Aorta (tissue), 5 donors: Measurements from ENCODE around the gene ABCA12. TPM values are rescaled to one million over a fixed set of nuclear protein-coding genes. Genes with fewer than 3 reads are reported as not detected.
A peak's percentile ranks its signal among the peaks of the same experiment; 100 is the strongest.
"Not testable (repeated sequence)": the region's sequence is repeated elsewhere in the genome, so short reads cannot be mapped to it uniquely, and the experiment has no call there.

Experiments
- ATAC-seq: fragments of 200-7000 bp; cut with Tn5 transposase; one replicate; pipeline ENCODE4 v1.9.1; 2022; ENCODE audit warnings: moderate library complexity; ENCODE audit not compliant: low FRiP score
- DNase-seq, 2 donors: peaks; one replicate each; pipeline ENCODE4 v3.0.0-alpha.2; 2020
- H3K27ac ChIP-seq, 2 donors: one replicate each; pipeline ENCODE4 v1.5.1; 2013; ENCODE audit warnings: low read length in 2 of 2, mild to moderate bottlenecking in 2 of 2, moderate library complexity in 2 of 2, control low read depth in 1 of 2, inconsistent platforms in 1 of 2, low read depth in 1 of 2
- H3K27me3 ChIP-seq, 2 donors: one replicate each; pipeline ENCODE4 v1.6.1; 2013; ENCODE audit warnings: control low read depth in 1 of 2, low read length in 1 of 2, mild to moderate bottlenecking in 1 of 2, moderate library complexity in 1 of 2; ENCODE audit not compliant: insufficient read depth in 2 of 2, control insufficient read depth in 1 of 2
- H3K36me3 ChIP-seq, 2 donors: one replicate each; pipeline ENCODE4 v1.6.1; 2013; ENCODE audit warnings: control low read depth in 1 of 2, low read length in 1 of 2, mild to moderate bottlenecking in 1 of 2; ENCODE audit not compliant: insufficient read depth in 2 of 2, control insufficient read depth in 1 of 2
- H3K4me1 ChIP-seq, 2 donors: one replicate each; pipeline ENCODE4 v1.6.1; 2013; ENCODE audit warnings: low read length in 2 of 2, control low read depth in 1 of 2, mild to moderate bottlenecking in 1 of 2, moderate library complexity in 1 of 2; ENCODE audit not compliant: insufficient read depth in 2 of 2, control insufficient read depth in 1 of 2
- H3K4me3 ChIP-seq, 2 donors: one replicate each; pipeline ENCODE4 v1.5.1; 2013; ENCODE audit warnings: low read length in 2 of 2, control low read depth in 1 of 2, mild to moderate bottlenecking in 1 of 2
- H3K9me3 ChIP-seq: one replicate; pipeline ENCODE4 v1.6.1; 2013; ENCODE audit warnings: mild to moderate bottlenecking, low read length; ENCODE audit not compliant: control insufficient read depth
- WGBS, 2 donors: extraction: QIAGEN DNeasy Blood & Tissue Kit; methylation state at CpG; one replicate each; pipeline ENCODE4 v1.1.7; 2013; 5-methylcytosine and 5-hydroxymethylcytosine counted together
- intact Hi-C, 2 donors: fragments of 100-400 bp; cut with DNase I; formaldehyde crosslinking; loops; one replicate each; pipeline versions ENCODE4 v1.14.2 to v1.15.0; 2022
- long read RNA-seq, 2 donors: library from polyadenylated mRNA; unstranded; transcript quantifications; one replicate each; pipeline ENCODE4 v2.0.0, GENCODE V29; 2020 to 2021
- polyA plus RNA-seq, 2 donors: library from polyadenylated mRNA; stranded (reverse); fragments of 200-250 nt; gene quantifications; one replicate each; pipeline ENCODE4 v1.2.3, GENCODE V29; 2013
- total RNA-seq, 2 donors: library from RNA; stranded (reverse); fragmentation: NEBNext Ultra II Directional; extraction: Animal tissue kit (Norgen Biotek cat#: 25700); gene quantifications; one replicate each; pipeline ENCODE4 v1.2.1, GENCODE V29; 2021
- donor health status: healthy with polysubstance abuse.
- donor health status: Bipolar disorder and iron deficiency.
- donor health status: DM: no; HTN: no; CAD: no.
- donor health status: DM: no; HTN: no; CAD: no.
- donor health status: DM: yes; HTN: yes; CAD: no.

Gene ABCA12
- total RNA-seq = not detected
- polyA plus RNA-seq = not detected
- long read RNA-seq, donor 1 = 0 reads
- long read RNA-seq, donor 2 = 0 reads

GRCh38 chr2:215138479-215138878 is at the start of gene ABCA12:
Gene ABCA12, minus strand, starts transcription at chr2:215138626. Its CDS starts 418 bp downstream, at chr2:215138208.
- Histone ChIP-seq H3K27ac (no peak within 1 kb of the TSS), H3K9me3 (no peaks in the 10 kb centered on the region), H3K4me3 (no peak within 1 kb of the TSS), H3K4me1 (no peaks in the 10 kb centered on the region), H3K27me3 (no peaks in the 10 kb centered on the region), H3K36me3 (no peaks in the 10 kb centered on the region)
- ATAC-seq (no peak), DNase-seq (no peak)
- intact Hi-C loops = no loop called here
- 86 to 90% methylated on average over 2 of the region's 2 CpGs for WGBS, 2 donors

GRCh38 chr2:215188078-215188477 is 49.7 kb upstream of the ABCA12 start:
- H3K36me3 ChIP-seq = no peaks in the 10 kb centered on the region
- no peak for DNase-seq
- intact Hi-C loops = no loop called here
- no peak overlapping the region for H3K4me3 ChIP-seq
- no peak for ATAC-seq
- no peak overlapping the region for H3K27ac ChIP-seq
- H3K27me3 ChIP-seq = no peaks in the 10 kb centered on the region
- H3K9me3 ChIP-seq = peaks cover 4% of the 10 kb centered on the region
- H3K4me1 ChIP-seq = no peaks in the 10 kb centered on the region

- peaks cover 1% of the 10 kb centered on the region for H3K9me3 ChIP-seq
- ATAC-seq (no peak), DNase-seq (no peak)
- no peaks in the 10 kb centered on the region for H3K4me1 ChIP-seq
- H3K27ac ChIP-seq = no peak overlapping the region
- no peak overlapping the region for H3K4me3 ChIP-seq
- intact Hi-C loops = no loop called here
- H3K27me3 ChIP-seq = no peaks in the 10 kb centered on the region
- 73 to 74% methylated on average over 1 of the region's 1 CpG for WGBS, 2 donors
- H3K36me3 ChIP-seq = no peaks in the 10 kb centered on the region
Measured at GRCh38 chr2:215186021-215186420, 47.6 kb upstream of the ABCA12 start.

GRCh38 chr2:215178121-215178520 is 39.7 kb upstream of the ABCA12 start:
- 85 to 86% methylated on average over 4 of the region's 4 CpGs for WGBS, 2 donors
- H3K27ac ChIP-seq = no peak overlapping the region
- intact Hi-C loops = no loop called here
- H3K4me3 ChIP-seq = no peak overlapping the region
- H3K36me3 ChIP-seq = no peaks in the 10 kb centered on the region
- no peaks in the 10 kb centered on the region for H3K27me3 ChIP-seq
- H3K4me1 ChIP-seq = no peaks in the 10 kb centered on the region
- DNase-seq = no peak
- H3K9me3 ChIP-seq = no peaks in the 10 kb centered on the region
- no peak for ATAC-seq

GRCh38 chr2:215171796-215172195 is 33.4 kb upstream of the ABCA12 start:
- Histone ChIP-seq H3K4me3 (no peak overlapping the region), H3K4me1 (peaks cover 0 to 2% of the 10 kb centered on the region in 2 donors), H3K36me3 (no peaks in the 10 kb centered on the region), H3K27me3 (no peaks in the 10 kb centered on the region), H3K9me3 (no peaks in the 10 kb centered on the region), H3K27ac (no peak overlapping the region)
- ATAC-seq (no peak), DNase-seq (no peak)
- intact Hi-C loops = no loop called here
- 72 to 74% methylated on average over 4 of the region's 4 CpGs for WGBS, 2 donors

- intact Hi-C loops = no loop called here
- ATAC-seq (peak; percentile 41), DNase-seq (no peak)
- no peaks in the 10 kb centered on the region for H3K27me3 ChIP-seq
- peak overlapping the region in 1 of 2 donors; percentile 15 for H3K4me3 ChIP-seq
- H3K9me3 ChIP-seq = no peaks in the 10 kb centered on the region
- H3K27ac ChIP-seq = no peak overlapping the region
- no peaks in the 10 kb centered on the region for H3K36me3 ChIP-seq
- H3K4me1 ChIP-seq = peaks cover 0 to 2% of the 10 kb centered on the region in 2 donors
- 23% methylated on average over 3 of the region's 3 CpGs for WGBS, 2 donors
Measured at GRCh38 chr2:215171151-215171550, 32.7 kb upstream of the ABCA12 start.

- H3K27me3 ChIP-seq, H3K4me1 ChIP-seq, H3K36me3 ChIP-seq, ATAC-seq, intact Hi-C loops, H3K4me3 ChIP-seq, DNase-seq, H3K9me3 ChIP-seq, H3K27ac ChIP-seq: not testable (repeated sequence)
- 73 to 80% methylated on average over 2 of the region's 2 CpGs for WGBS, 2 donors
Measured at GRCh38 chr2:215166505-215166904, 28.1 kb upstream of the ABCA12 start.

- DNase-seq, H3K27ac ChIP-seq, H3K4me1 ChIP-seq, H3K36me3 ChIP-seq, H3K9me3 ChIP-seq, intact Hi-C loops, ATAC-seq, H3K4me3 ChIP-seq, H3K27me3 ChIP-seq: not testable (repeated sequence)
- WGBS, 2 donors = 95 to 97% methylated on average over 30 to 31 of the region's 31 CpGs
Measured at GRCh38 chr2:215163319-215163718, 24.9 kb upstream of the ABCA12 start.

GRCh38 chr2:215161301-215161829 is 22.9 kb upstream of the ABCA12 start:
- Histone ChIP-seq H3K27me3 (no peaks in the 10 kb centered on the region), H3K4me1 (no peaks in the 10 kb centered on the region), H3K4me3 (no peak overlapping the region), H3K9me3 (no peaks in the 10 kb centered on the region), H3K36me3 (no peaks in the 10 kb centered on the region), H3K27ac (no peak overlapping the region)
- ATAC-seq = no peak
- 90 to 92% methylated on average over 8 of the region's 8 CpGs for WGBS, 2 donors
- no peak for DNase-seq
- intact Hi-C loops = no loop called here
